ENCODE results near the gene TMEM178B. TPM values are rescaled to one million over a fixed set of nuclear protein-coding genes. Genes with fewer than 3 reads are reported as not detected.

The TMEM178B gene
- total and polyA plus RNA-seq, 2 donors (not counting 1 experiment from before 2014, with no cell fraction given) = 0.28 to 0.96 TPM

GRCh38 chr7:141217938-141218337, 144.1 kb downstream of the TMEM178B start:
- Mint-ChIP-seq H3K4me1 (no peaks in the 10 kb centered on the region), H3K9me3 (ENCODE audit: insufficient read depth) (no peaks in the 10 kb centered on the region), H3K27ac (no peak overlapping the region), H3K4me3 (no peak overlapping the region), H3K27me3 (peaks cover 4% of the 10 kb centered on the region)
- intact Hi-C loops (cut with micrococcal nuclease) = no loop called here
- no peaks in the 10 kb centered on the region for H3K36me3 ChIP-seq (replicated peaks in 1 of 2; ENCODE audit: control extremely low read depth in 1 of 2, control insufficient read depth in 1 of 2, extremely low read depth in 1 of 2, insufficient read depth in 2 of 2, low read length in 1 of 2)
- no peaks in the 10 kb centered on the region for H3K79me2 ChIP-seq (ENCODE audit: control insufficient read depth, insufficient read depth, low read length)
- DNase-seq = no peak
- no peak for TF ChIP-seq CTCF (IDR thresholded peaks at IDR 0.05)
- no peak overlapping the region for H2AFZ ChIP-seq (ENCODE audit: insufficient read depth, low read depth, low read length, poor library complexity, severe bottlenecking)
- WGBS (ENCODE audit: insufficient coverage) = 71% methylated on average over 5 of the region's 7 CpGs
- H4K20me1 ChIP-seq (ENCODE audit: control insufficient read depth, insufficient read depth, low read length, poor library complexity, severe bottlenecking) = no peaks in the 10 kb centered on the region
- POLR2A ChIA-PET = no interaction called here
- no peaks in the 10 kb centered on the region for H3K27me3 ChIP-seq (replicated peaks in 1 of 4; ENCODE audit: control extremely low read depth in 1 of 4, control insufficient read depth in 3 of 4, insufficient read depth in 4 of 4, low read length in 3 of 4)
- H3K4me3 ChIP-seq (ENCODE audit: control extremely low read depth in 1 of 5, extremely low read depth in 1 of 5, insufficient read depth in 1 of 5, low read depth in 2 of 5, low read length in 4 of 5) = no peak overlapping the region
- no peaks in the 10 kb centered on the region for H3K9me3 ChIP-seq (ENCODE audit: control extremely low read depth in 1 of 3, control insufficient read depth in 2 of 3, insufficient read depth in 1 of 3, low read length in 2 of 3)
- H3K4me2 ChIP-seq (replicated peaks; ENCODE audit: low read depth, low read length, poor library complexity, severe bottlenecking) = no peak overlapping the region
- ATAC-seq (ENCODE audit: low read depth) = no peak
- no peak overlapping the region for H3K27ac ChIP-seq (ENCODE audit: low read length in 2 of 2)
- CTCF ChIA-PET = interaction anchor here (1.1 kb wide), 1 partner anchor 407 kb away, joined by 3 read pairs; no protein-coding TSS in a partner anchor
- H3K9ac ChIP-seq (ENCODE audit: low read length) = no peak overlapping the region
- H3K4me1 ChIP-seq (ENCODE audit: control insufficient read depth in 2 of 2, insufficient read depth in 2 of 2, low read length in 2 of 2) = no peaks in the 10 kb centered on the region

GRCh38 chr7:141218941-141219340, 145.1 kb downstream of the TMEM178B start:
- 80% methylated on average over 4 of the region's 6 CpGs for WGBS (ENCODE audit: insufficient coverage)
- H3K9me3 ChIP-seq (ENCODE audit: control extremely low read depth in 1 of 3, control insufficient read depth in 2 of 3, insufficient read depth in 1 of 3, low read length in 2 of 3) = no peaks in the 10 kb centered on the region
- ChIA-PET CTCF (no interaction called here), POLR2A (no interaction called here)
- no peak overlapping the region for H3K4me2 ChIP-seq (replicated peaks; ENCODE audit: low read depth, low read length, poor library complexity, severe bottlenecking)
- no peak for DNase-seq
- TF ChIP-seq EZH2 (IDR thresholded peaks at IDR 0.05; ENCODE audit: borderline replicate concordance, insufficient read depth, low read depth, low read length, poor library complexity, severe bottlenecking) (no peak), CTCF (IDR thresholded peaks at IDR 0.05) (no peak)
- no peak overlapping the region for H3K4me3 Mint-ChIP-seq
- peaks cover 6% of the 10 kb centered on the region for H3K27me3 Mint-ChIP-seq
- no peaks in the 10 kb centered on the region for H3K79me2 ChIP-seq (ENCODE audit: control insufficient read depth, insufficient read depth, low read length)
- no peak overlapping the region for H3K27ac Mint-ChIP-seq
- no peak for ATAC-seq (ENCODE audit: low read depth)
- H2AFZ ChIP-seq (ENCODE audit: insufficient read depth, low read depth, low read length, poor library complexity, severe bottlenecking) = no peak overlapping the region
- H3K4me1 ChIP-seq (ENCODE audit: control insufficient read depth in 2 of 2, insufficient read depth in 2 of 2, low read length in 2 of 2) = no peaks in the 10 kb centered on the region
- H3K9ac ChIP-seq (ENCODE audit: low read length) = no peak overlapping the region
- intact Hi-C loops (cut with micrococcal nuclease) = no loop called here
- H4K20me1 ChIP-seq (ENCODE audit: control insufficient read depth, insufficient read depth, low read length, poor library complexity, severe bottlenecking) = no peaks in the 10 kb centered on the region
- no peaks in the 10 kb centered on the region for H3K9me3 Mint-ChIP-seq (ENCODE audit: insufficient read depth)
- no peaks in the 10 kb centered on the region for H3K4me1 Mint-ChIP-seq
- no peak overlapping the region for H3K27ac ChIP-seq (ENCODE audit: low read length in 2 of 2)
- no peak overlapping the region for H3K4me3 ChIP-seq (ENCODE audit: control extremely low read depth in 1 of 5, extremely low read depth in 1 of 5, insufficient read depth in 1 of 5, low read depth in 2 of 5, low read length in 4 of 5)
- H3K36me3 ChIP-seq (replicated peaks in 1 of 2; ENCODE audit: control extremely low read depth in 1 of 2, control insufficient read depth in 1 of 2, extremely low read depth in 1 of 2, insufficient read depth in 2 of 2, low read length in 1 of 2) = no peaks in the 10 kb centered on the region
- peaks cover 0 to 3% (median 0%) of the 10 kb centered on the region in 4 experiments for H3K27me3 ChIP-seq (replicated peaks in 1 of 4; ENCODE audit: control extremely low read depth in 1 of 4, control insufficient read depth in 3 of 4, insufficient read depth in 4 of 4, low read length in 3 of 4)

Data from B cell (primary cell).